Progenitor cell of endocrine pancreas (in vitro differentiated cells): ENCODE results near the gene SSH2. TPM values are rescaled to one million over a fixed set of nuclear protein-coding genes. Genes with fewer than 3 reads are reported as not detected.

ENCODE experiments used
- DNase-seq: peaks from one replicate; pipeline ENCODE4 v3.0.0; 2021; ENCODE audit warnings: low spot score; ENCODE audit not compliant: unreplicated experiment
- H3K27ac Mint-ChIP-seq: 2 replicates; pipeline ENCODE4 v1.8.0; 2021; ENCODE audit warnings: mild to moderate bottlenecking, moderate library complexity, mixed read lengths
- H3K27me3 Mint-ChIP-seq: 2 replicates; pipeline ENCODE4 v1.8.0; 2021; ENCODE audit warnings: mixed read lengths
- H3K36me3 Mint-ChIP-seq: 2 replicates; pipeline ENCODE4 v1.8.0; 2022; ENCODE audit warnings: mixed read lengths; ENCODE audit not compliant: insufficient read depth
- H3K4me1 Mint-ChIP-seq: 2 replicates; pipeline ENCODE4 v1.8.0; 2021; ENCODE audit warnings: low read depth, mixed read lengths
- H3K4me3 Mint-ChIP-seq: 2 replicates; pipeline ENCODE4 v1.8.0; 2021; ENCODE audit warnings: low read depth, mild to moderate bottlenecking, moderate library complexity, mixed read lengths
- H3K9me3 Mint-ChIP-seq: 2 replicates; pipeline ENCODE4 v1.8.0; 2021; ENCODE audit warnings: low read depth, mixed read lengths
- CTCF ChIP-seq: fragments of 200-600 bp; sonication (generic); IDR thresholded peaks from one replicate; pipeline ENCODE4 v1.5.0; 2021; ENCODE audit warnings: antibody characterized with exemption, mild to moderate bottlenecking; ENCODE audit not compliant: unreplicated experiment
- total RNA-seq: library from RNA; stranded (reverse); gene quantifications from 2 replicates; pipeline ENCODE4 v1.2.1, GENCODE V29; 2021

The SSH2 gene
- total RNA-seq, 1 donor from 2014 or later = 20.7 TPM

DNA sequence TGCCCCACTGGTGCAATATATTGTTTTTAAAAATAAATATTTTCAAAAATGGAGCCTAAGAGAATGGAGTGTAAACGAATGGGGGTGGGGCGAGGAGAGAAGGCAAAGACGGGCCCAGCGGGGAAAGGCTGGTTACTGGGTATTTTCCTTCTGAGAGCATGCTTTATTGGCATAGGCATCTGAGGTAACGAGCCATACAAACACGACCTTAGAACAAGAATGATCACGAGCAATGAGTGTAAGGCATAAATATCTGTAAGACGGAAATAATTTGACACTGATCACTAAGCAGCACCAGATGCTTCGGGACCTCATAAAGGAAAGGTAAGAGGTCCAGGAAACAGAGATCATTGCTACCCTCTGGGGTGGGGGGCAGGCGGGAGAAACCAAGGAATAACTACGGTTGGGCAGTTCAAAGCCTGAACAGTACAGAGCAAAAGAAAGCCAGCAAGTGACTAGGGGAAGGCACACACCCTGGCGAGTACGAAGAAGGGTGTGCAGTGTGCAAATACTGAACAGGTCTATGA is 959 bp downstream of the SSH2 start:
- Mint-ChIP-seq H3K36me3 (no peaks in the 10 kb centered on the region), H3K4me1 (peaks cover 16% of the 10 kb centered on the region), H3K27me3 (no peaks in the 10 kb centered on the region), H3K9me3 (no peaks in the 10 kb centered on the region), H3K4me3 (no peak overlapping the region), H3K27ac (peak overlapping the region; percentile 96)
- DNase-seq = no peak
- TF ChIP-seq CTCF = no peak

DNA sequence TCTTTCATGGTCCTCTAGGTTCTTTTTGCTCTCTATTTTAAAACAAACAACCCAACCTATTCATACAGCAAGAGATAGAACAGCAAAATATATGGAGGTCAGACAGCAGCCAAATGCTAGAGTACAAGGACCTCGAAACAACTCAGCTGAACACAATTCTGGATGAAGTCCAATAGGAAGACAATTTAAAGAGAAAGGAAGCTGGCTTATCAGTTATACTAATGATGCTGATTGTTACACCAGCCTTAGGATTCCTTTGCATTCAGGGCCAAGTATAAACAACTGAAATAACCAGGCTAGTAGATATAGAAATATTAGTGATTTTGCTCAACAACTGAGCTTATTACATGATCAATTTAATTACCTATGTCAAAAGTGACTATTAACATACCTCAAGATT is 2.5 kb downstream of the SSH2 start:
- no peaks in the 10 kb centered on the region for H3K36me3 Mint-ChIP-seq
- H3K27me3 Mint-ChIP-seq = no peaks in the 10 kb centered on the region
- H3K4me1 Mint-ChIP-seq = peaks cover 16% of the 10 kb centered on the region
- no peak overlapping the region for H3K27ac Mint-ChIP-seq
- TF ChIP-seq CTCF = no peak
- H3K9me3 Mint-ChIP-seq = no peaks in the 10 kb centered on the region
- no peak for DNase-seq
- H3K4me3 Mint-ChIP-seq = no peak overlapping the region

GRCh38 chr17:29924786-29925185 is 5.2 kb downstream of the SSH2 start:
- TF ChIP-seq CTCF = no peak
- no peaks in the 10 kb centered on the region for H3K9me3 Mint-ChIP-seq
- H3K36me3 Mint-ChIP-seq = no peaks in the 10 kb centered on the region
- no peak overlapping the region for H3K4me3 Mint-ChIP-seq
- H3K4me1 Mint-ChIP-seq = peaks cover 16% of the 10 kb centered on the region
- DNase-seq = no peak
- no peak overlapping the region for H3K27ac Mint-ChIP-seq
- H3K27me3 Mint-ChIP-seq = no peaks in the 10 kb centered on the region

GRCh38 chr17:29918922-29919856 is 10.8 kb downstream of the SSH2 start:
- peak overlapping the region; percentile 19 for H3K27ac Mint-ChIP-seq
- no peak overlapping the region for H3K4me3 Mint-ChIP-seq
- no peaks in the 10 kb centered on the region for H3K27me3 Mint-ChIP-seq
- H3K4me1 Mint-ChIP-seq = peaks cover 6% of the 10 kb centered on the region
- TF ChIP-seq CTCF = no peak
- DNase-seq = no peak
- H3K9me3 Mint-ChIP-seq = no peaks in the 10 kb centered on the region
- H3K36me3 Mint-ChIP-seq = no peaks in the 10 kb centered on the region

GRCh38 chr17:29918016-29918415 is 12.0 kb downstream of the SSH2 start:
- TF ChIP-seq CTCF = no peak
- Mint-ChIP-seq H3K4me1 (peaks cover 6% of the 10 kb centered on the region), H3K27ac (no peak overlapping the region), H3K9me3 (no peaks in the 10 kb centered on the region), H3K27me3 (no peaks in the 10 kb centered on the region), H3K36me3 (no peaks in the 10 kb centered on the region), H3K4me3 (no peak overlapping the region)
- DNase-seq = no peak
